Fibroblast of skin of right quadriceps (primary cell): ENCODE data around the gene USP22.
A peak's percentile ranks its signal among the peaks of the same experiment; 100 is the strongest.
"Not testable (repeated sequence)": the region's sequence is repeated elsewhere in the genome, so short reads cannot be mapped to it uniquely, and the experiment has no call there.

Experiments
- DNase-seq: peaks from one replicate; pipeline ENCODE4 v3.0.0-alpha.2; 2013

USP22 gene

DNA sequence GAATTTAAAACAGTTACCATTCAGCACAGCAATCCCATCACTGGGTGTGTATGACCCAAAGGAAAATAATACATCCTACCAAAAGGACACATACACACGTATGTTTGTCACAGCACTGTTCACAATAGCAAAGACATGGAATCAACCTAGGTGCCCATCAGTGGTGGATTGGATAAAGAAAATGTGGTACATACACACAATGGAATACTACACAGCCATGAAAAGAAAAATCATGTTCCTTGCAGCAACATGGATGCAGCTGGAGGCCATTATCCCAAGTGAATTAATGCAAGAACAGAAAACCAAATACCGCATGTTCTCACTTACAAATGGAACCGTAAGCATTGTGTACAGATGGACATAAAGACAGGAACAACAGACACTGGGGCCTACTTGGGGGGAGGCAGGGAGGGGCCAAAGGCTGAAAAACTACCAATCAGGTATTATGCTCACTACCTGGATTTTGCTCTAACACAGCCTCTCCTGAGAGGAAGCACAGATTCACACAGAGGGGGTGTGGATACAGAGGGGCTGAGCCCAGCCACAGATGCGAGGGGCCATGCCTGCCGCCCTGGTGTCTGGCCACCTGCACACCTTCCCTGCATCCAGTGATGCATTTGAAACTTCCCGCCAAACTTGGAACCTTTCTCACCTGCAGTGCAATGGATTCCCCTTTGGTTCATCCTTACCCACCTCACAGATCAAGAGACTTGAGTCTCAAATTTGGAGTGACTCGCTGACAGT is 55.9 kb downstream of the USP22 start:
- no peak for DNase-seq

DNA sequence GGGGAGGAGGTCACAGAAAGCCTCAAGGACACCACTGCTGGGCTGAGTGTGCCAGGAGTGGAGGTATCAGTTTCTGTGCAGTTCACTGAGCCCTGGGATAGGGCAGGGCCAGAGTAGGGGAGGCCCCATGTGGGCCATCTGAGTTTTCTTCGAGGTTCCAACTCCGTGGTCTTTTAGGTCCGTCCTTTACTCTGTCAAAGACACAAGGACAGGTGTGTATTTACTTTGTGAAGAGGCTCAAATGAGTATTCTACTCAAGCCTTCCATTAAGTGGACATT is 59.5 kb downstream of the USP22 start:
- no peak for DNase-seq

DNA sequence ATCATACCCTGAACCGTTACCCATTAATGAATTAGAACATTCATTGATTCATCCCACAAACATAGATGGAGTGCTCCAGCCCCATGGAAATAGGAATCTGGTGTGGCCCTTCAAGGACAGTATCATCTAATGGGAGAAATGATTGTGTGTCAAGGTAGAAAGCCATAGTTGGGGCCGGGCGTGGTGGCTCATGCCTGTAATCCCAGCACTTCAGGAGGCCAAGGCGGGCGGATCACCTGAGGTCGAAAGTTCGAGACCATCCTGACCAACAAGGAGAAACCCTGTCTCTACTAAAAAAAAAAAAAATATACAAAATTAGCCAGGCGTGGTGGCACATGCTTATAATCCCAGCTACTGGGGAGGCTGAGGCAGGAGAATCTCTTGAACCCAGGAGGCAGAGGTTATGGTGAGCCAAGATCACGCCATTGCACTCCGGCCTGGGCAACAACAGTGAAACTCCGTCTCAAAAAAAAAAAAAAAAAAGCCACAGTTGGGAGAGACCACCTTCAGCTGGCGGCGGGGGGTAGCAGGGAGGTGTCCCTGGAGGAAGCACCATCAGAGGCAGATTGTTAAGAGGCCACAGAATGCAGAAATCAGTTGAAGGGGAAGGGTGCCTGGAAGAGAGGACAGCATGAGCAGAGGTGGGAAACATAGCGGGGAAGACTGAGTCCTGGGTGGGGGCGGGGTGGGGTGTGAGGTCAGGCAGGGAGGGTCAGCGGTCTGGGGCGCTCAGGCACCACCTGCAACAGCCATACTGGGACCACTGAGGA is 60.0 kb downstream of the USP22 start:
- no peak for DNase-seq

DNA sequence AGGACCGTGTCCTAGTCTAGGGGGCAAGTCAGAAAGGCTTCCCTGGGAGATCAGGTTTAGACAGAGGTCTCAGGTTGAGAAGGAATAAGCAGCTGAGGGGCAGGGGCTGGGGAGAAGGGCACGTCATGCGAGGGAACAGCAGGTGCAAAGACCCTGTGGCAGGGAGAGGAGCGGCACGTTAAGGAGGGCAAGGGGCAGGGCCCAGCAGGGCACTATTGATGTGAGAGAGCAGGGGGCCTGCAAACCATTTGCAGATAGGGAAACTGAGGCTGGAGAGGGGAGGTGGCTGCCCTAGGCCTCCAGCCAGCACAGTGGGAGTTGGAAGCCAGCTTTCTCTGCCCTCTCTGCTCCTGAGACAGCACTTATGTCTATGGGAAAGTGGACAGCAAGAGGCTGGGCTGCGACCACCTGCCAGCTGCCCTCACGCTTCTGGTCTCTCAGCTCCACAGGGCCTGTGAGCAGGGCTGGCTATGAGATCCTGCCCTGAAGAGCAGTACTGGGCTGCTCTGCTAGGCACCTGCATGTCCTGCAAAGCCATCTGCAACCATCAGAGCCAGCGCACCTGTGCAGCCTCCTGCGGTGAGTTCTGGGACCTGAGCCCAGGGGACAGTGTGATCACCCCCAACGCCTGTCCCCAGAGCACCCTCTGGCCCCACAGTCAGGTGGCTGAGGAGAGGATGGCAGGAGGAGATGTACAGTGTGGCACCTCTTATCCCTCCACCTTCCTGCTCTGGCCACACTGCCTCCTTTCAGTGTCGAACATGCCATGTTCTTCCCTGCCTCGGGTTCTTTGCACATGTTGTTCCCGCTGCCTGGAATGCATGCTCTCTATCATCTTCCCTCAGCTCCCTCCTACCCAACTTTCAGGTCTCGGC is 61.5 kb downstream of the USP22 start:
- no peak for DNase-seq

DNA sequence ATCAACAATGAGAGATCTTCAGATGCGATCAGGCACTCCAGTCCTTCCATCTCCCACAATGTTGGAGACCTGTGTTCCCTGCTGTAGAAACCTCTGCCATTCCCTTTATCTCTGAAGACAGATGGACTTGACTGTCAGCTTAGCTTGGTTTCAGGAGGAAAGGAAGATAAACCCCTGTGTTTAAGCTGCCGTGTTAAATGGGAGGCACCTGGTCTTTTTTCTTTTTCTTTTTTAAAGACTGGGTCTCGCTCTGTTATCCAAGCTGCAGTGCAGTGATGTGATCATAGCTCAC is 63.1 kb downstream of the USP22 start:
- no peak for DNase-seq

DNA sequence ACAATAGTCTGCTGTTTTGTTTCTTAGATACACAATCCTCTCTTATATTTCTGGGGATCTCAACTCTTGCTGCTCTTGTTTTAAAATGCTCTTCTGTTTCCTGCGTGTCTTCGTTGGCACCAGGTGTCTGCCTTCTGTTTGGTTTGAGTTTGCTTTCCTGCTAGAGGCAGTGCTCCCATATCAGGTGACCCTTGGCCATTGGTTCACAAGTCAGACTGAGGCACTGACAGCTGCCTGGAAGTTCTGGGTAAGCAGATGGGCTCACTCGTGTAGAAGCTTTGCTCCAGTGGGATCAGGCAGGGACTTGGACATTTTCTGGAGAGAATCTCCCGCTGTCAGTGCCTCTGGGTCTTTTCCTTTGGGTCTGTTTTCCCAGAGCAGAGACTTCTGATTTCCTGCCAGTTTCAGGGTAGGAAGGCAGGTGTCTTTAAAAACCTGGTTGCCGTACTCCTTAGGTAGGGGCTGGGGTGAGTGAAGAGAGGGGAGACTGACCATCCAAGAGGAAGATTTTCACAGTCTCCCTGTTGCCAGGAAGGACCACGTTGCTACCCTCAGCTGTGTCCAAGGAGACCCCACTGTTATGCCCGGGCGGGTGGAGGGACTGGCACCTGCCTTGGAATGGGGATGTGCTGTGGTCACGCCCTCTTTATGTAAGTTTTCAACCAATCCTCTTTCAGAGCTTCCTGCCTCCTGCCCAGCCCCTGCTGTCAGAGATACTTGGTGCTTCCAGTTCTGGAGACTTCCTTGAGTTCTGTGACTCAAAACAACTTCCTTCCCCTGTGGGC is 63.6 kb downstream of the USP22 start:
- not testable (repeated sequence) for DNase-seq

DNA sequence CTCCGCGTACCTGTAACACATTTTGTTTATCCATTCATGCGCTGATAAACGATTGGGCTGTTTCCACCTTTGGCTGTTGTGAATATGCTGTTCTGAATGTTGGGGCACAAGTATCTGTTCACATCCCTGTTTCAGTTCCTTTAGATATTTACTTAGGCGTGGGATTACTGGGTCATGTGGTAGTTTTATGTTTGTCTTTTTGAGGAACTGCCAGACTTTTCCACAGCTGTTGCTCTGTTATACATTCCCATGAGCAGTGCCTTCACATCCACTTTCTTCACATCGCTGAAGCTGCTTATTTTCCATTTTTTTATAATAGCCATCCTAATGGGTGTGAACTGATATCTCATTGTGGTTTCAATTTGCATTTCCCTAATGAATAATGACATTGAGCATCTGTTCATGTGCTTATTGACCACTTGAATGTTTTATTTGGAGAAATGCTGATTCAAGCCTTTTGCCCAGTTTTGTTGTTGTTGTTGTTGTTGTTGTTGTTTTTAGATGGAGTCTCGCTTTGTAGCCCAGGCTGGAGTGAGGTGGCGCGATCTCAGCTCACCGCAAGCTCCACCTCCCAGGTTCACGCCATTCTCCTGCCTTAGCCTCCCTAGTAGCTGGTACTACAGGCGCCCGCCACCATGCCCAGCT is 65.1 kb downstream of the USP22 start:
- not testable (repeated sequence) for DNase-seq

DNA sequence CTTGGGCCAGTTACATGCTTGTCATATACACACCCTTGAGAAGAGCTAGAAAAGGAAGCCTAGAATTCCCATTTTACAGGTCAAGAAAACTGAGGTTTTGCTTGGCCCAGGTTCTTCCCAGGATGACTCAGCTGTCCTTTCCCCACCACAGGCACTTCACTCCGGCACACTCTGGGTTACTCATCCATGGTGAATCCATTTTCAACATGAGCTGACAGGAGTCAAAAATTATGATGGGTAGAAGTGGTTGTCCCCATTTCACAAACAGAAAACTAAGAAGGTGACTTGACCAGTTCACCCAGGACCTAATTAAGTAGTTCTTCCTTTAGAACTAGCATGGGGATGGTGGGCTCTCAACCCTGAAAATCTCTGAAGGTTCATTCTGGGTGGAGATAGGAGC is 67.2 kb downstream of the USP22 start:
- no peak for DNase-seq

DNA sequence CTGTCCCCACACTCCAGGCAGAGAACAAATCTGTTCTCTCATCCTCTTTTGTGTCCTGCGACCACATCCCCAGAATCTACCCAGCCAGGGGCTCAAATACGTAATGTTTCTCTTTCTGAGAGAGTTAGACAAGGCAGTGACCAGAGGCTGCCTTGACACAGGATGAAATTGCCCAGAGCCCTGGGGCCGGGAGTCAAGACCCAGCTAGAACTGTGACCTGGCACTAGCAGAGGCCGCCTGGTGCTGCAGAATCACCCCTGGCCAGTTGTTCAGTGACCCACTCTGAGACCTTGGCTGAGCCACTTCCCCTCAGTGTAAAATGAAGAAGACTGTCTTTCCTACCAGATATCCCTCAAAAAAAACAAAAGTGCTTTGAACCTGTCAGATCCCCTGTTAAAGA is 72.5 kb downstream of the USP22 start:
- DNase-seq = no peak

DNA sequence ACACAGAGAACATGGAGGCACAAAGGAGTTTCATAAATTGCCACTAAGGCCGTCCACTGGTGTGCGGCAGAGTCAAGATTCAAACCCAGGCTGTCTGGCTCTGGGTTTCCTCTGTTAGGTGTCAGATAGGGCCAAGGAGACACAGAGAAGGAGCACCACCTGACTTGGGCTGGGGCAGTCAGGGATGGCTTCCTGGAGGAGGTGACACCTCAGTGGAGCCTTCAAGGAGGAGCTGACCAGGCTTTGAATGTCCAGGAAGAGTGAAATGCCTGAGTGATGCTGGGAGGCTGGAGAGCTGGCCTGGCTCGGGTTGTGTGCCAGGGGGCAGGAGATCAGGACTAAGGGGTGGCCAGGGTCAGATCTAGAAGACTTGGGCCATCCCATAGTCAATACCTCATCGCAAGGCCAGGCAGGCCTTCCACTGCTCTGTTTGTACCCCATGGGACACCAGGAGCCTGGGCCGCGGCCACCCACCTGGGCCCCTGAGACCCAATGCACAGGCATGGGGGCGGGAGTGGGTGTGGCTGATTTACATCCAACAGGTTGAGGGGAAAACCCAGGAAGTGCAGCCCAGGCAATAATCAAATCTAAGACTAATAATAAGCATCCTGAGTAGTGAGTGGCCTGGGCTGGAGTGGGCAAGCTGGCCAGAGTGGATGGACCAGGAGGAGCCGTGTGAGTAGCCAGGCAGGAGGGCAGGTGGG is 73.7 kb downstream of the USP22 start:
- no peak for DNase-seq

DNA sequence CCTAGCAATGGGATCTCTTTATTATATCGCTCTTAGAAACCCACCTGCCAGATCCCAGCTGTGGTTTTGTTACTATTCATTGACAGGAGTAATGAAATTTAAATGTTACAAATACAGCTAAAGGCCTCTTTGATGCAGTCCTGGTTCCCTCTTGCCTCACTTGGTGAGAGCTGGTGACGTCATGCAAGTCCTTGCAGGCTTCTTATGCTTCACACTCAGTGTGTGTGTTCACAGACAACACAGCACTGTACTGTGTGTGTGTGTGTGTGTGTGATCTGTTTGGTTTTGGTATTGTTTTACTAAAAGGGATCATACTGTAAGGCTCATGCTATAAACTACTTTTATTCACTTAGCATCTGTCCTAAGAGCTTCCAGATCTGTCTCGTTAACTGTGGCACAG is 75.0 kb downstream of the USP22 start:
- no peak for DNase-seq

DNA sequence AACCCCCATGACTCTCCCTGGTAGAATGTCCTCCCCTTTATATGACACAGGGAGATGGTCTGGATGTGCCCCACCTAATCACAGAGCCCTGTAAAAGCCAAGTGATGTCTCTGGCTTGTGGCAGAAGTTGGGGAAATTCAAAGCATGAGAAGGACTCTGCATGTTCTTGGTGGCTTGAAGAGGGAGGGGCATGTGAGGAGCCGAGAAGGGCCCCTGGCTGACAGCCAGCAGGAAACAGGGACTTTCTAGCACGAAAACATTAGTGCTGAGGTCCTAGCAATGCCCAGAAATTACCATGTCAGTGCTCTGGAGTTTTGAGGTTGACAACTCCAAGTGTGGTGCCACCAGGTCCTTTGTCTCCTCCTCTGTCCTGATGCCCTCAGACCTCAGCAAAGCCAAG is 75.9 kb downstream of the USP22 start:
- no peak for DNase-seq

DNA sequence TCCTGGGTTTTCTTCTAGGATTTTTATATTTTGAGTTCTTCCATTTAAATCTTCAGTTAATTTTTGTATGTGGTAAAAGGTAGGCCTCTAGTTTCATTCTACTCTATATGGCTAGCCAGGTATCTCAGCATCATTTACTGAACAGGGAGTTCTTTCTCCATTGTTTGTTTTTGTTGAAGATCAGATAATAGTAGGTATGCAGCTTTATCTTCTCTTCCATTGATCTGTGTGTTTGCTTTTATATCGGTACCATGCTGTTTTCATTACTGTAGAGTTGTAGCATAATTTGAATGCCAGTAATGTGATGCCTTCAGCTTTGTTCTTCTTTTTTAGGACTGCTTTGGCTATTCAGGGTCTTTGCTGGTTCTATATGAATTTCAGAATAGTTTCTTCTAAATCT is 77.3 kb downstream of the USP22 start:
- DNase-seq = no peak

DNA sequence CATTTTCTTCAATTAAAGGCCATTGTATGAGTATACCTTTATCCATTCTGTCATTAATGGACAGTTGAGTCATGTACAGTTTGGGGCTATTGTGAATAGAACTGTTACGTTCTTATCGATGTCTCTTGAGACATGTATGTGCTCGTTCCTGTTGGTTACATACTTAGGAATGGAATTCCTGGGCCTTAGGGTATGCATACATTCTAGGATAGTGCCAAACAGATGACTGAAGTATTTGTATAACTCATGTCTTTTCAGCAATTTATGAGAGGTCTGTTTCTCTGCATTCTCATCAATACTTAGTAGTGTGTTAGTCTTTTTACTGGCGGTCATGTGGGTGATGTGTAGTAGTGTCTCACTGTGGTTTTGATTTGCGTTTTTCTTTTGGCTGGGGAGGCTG is 81.2 kb downstream of the USP22 start:
- DNase-seq = peak; percentile 80

DNA sequence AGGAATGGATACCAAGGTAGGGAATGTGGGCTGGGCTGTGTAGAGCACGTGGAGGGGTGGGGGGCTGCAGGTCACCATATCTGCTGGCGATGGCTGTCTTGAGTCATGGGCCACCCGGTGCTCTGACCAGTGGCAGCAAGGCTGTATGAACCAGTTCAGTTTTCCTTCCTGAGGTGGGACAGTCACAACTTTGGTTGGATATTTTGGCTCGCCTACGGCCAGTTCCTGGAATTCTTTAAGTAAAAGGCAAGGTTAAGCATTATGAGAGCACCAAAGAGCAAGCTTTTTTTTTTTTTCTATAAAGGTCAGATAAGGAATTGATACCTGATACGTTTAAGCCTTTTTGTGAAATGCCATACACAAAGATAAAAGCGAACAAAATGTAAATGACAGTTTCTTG is 81.9 kb downstream of the USP22 start:
- no peak for DNase-seq

DNA sequence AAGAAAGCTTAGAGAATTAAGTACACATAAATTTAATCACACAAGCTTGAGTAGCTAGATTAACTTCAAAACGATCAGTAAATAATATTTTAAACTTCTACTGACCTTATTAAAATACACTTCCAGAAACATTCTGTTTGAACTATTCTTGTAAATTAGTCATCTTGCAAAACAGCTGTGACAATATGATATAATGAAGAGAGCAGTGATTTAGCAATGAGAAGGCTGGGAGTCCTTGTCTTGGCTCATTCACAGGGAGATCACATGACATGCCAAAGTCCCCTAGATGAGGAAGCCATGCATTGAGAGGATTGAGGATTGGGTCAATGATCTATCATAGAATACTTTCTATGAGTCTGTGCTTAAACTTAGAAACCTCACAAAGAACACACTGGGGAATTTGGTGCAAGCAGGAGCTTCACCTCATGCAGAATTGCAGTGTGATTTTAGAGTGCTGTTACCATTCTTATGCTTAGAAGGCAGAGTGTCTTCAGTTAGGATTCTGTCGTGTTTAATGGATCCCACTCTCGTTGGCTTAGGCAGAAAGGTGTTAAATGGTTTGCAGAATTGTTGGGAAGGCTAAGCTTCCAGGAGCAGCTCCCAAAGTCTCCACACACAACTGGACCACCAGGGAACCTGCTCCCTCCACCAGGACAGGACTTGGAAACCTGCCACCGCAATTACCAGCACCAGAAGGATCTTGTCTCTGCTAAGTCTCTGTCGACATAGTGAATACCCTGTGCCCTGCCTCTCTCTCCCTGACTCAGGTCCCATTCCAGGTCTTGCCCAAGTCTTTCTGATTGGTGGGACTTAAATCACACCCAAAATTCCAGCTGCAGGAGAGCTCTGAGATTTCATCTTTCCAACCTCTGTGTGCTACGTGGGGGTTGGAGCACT is 87.1 kb downstream of the USP22 start:
- DNase-seq = peak; percentile 41

DNA sequence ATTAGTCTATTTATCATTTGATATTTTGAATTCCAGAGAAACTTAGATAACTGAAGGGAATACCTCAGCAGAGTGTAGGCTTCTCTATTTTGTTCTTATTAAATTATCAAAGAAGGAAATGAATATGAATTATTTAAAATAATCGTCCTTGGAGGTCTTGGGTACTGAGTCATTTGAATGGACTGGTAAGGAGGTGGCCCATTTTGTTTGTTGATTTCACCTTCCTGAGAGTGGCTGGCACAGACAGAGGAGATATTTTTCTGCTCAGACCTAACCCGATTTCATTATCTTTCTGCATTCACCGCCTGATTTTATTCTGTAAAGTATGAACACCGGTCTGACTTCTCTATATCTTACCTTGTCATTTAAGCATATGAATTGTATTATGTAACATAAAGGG is 88.0 kb downstream of the USP22 start:
- DNase-seq = no peak

DNA sequence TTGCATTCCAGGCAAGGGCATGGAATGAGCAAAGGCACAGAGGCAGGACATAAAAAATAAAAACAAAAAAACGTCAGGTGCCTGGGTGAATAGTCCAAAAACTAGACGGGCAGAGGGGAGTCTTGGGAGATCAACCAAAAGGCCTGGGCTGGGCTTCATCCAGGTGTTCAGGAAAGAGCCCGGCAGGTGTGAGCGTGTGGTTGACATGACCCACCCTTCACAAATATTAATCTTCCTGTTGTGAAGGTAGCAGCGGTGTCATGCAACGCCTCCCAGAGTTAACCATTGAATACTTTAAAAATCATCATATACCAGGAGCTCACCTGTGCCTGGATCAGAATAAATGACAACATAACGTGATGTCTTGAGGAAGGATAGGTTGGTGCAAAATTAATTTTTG is 90.6 kb downstream of the USP22 start:
- no peak for DNase-seq
